ENCODE results near the gene SLC44A3. TPM values are rescaled to one million over a fixed set of nuclear protein-coding genes. Genes with fewer than 3 reads are reported as not detected.
"Not testable (repeated sequence)": the region's sequence is repeated elsewhere in the genome, so short reads cannot be mapped to it uniquely, and the experiment has no call there.

Gene SLC44A3
- total RNA-seq, 1 donor, result not detected

- no peak for DNase-seq (ENCODE audit: low read depth in 2 of 3, low spot score in 2 of 3)
Measured at GRCh38 chr1:94928293-94928939, 108.3 kb downstream of the SLC44A3 start.

DNA sequence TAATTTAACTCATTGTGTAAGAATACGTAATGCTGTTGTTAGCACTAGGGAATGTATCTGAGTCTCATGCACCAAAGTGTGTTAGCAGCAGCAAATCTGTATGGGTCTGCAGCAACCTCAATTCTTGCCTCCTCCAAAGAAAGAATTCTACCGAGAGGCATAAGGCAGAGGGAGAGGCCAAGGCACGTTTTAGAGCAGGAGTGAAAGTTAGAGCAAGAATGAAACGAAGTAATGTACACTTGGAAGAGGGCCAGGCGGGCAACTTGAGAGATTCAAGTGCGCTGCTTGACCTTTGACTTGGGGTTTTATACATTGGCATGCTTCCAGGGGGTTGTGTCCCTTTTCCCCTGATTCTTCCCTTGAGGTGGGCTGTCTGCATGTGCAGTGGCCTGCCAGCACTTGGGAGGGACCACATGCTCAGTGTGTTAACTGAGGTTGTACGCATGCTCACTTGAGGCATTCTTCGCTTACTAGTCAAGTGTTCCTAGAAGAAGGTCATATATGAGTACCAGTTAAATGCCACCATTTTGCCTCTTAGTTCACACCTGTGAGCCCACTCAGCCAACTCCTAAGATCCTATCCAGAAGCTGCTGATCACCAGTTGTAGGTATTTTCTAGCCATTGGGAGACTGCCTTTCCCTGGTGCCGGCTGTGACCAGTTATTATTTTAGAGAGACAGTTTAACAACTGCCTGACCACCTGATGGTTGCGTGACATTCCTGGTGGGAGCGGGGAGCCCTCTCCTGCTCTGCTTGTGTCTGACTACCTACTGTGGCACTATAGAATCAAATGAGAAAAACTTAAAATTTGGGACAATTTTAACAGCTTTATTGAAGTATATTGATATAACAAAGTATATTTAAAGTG lies 109.4 kb downstream of the SLC44A3 start:
- no peak for DNase-seq (ENCODE audit: low read depth in 2 of 3, low spot score in 2 of 3)

DNA sequence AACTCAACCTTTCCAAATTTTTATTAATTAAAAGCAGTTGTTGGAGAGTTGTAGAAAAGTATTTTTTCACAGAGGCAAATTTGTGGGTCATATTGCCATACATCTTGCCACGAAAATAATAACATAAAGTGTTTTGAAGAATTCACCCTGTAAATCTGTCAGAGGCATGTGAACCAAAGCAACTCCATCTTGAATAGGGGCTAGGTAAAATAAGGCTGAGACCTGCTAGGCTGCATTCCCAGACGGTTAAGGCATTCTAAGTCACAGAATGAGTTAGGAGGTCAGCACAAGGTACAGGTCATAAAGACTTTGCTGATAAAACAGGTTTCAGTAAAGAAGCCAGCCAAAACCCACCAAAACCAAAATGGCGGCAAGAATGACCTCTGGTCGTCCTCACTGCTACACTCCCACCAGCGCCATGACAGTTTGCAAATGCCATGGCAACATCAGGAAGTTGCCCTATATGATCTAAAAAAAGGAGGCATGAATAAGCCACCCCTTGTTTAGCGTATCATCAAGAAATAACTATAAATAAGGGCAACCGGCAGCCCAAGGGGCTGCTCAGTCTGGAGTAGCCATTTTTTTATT lies 111.2 kb downstream of the SLC44A3 start:
- no peak for DNase-seq (ENCODE audit: low read depth in 2 of 3, low spot score in 2 of 3)

- DNase-seq (ENCODE audit: low read depth in 2 of 3, low spot score in 2 of 3), result no peak
Measured at GRCh38 chr1:94934551-94934950, 114.4 kb downstream of the SLC44A3 start.

GRCh38 chr1:94935034-94935433 lies 114.9 kb downstream of the SLC44A3 start:
- DNase-seq (ENCODE audit: low read depth in 2 of 3, low spot score in 2 of 3), result no peak

GRCh38 chr1:94935476-94935875 lies 115.3 kb downstream of the SLC44A3 start:
- DNase-seq (ENCODE audit: low read depth in 2 of 3, low spot score in 2 of 3), result no peak

DNA sequence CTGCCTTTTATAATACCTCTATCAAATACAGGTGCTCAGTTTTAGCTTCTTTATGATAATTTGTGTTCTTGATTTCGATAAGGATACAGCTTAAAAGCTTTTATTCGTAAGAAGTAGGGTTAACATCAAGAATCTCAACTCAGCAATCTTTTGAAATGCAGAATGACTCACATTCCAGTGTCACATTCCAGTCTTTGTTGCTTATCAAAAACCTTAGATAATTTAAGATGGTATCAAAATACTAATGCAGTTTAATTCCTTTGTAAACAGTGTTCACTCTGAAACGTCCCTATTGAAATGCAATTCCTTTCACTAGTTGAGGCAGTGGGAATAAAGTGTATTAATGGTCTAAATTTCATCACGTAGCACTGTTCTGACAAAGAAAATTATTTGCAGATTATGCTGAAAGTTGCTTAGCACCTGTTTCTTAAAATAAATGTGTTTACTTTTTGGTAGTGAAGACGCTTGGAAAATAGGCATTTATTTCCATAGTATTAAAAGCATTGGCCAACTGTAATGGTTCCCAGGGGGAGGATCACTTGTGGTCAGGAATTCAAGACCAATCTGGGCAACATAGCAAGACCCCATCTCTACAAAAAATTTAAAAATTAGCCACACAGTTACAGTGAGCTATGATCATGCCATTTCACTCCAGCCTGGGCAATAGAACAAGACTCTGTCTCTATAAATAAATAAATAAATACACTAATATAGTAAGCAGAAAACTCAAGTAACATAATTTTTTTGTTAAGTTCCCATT lies 116.9 kb downstream of the SLC44A3 start:
- DNase-seq (ENCODE audit: low read depth in 2 of 3, low spot score in 2 of 3), result no peak

GRCh38 chr1:94937820-94938219 lies 117.7 kb downstream of the SLC44A3 start:
- DNase-seq (ENCODE audit: low read depth in 2 of 3, low spot score in 2 of 3), result no peak

GRCh38 chr1:94940738-94941137 lies 120.6 kb downstream of the SLC44A3 start:
- DNase-seq (ENCODE audit: low read depth in 2 of 3, low spot score in 2 of 3), result no peak

DNA sequence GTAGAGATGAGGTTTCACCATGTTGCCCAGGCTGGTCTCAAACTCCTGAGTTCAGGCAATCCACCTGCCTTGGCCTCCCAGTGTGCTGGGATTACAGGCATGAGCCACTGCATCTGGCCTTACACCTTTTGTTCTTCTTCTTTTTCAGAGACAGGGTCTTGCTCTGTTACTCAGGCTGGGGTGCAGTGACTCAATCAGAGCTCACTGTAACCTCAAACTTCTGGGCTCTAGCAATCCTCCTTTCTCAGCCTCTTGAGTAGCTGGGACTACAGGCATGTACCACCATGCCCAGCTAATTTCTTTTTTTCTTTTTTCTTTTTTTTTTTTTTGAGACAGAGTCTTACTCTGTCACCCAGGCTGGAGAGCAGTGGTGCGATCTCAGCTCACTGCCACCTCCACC lies 121.3 kb downstream of the SLC44A3 start:
- not testable (repeated sequence) for DNase-seq (ENCODE audit: low read depth in 2 of 3, low spot score in 2 of 3)

GRCh38 chr1:94942171-94943128 lies 122.3 kb downstream of the SLC44A3 start:
- no peak for DNase-seq (ENCODE audit: low read depth in 2 of 3, low spot score in 2 of 3)

Other genes starting within 250 kb of the SLC44A3 start
- 6.2 TPM for gene CNN3, start 106.8 kb downstream of the SLC44A3 start, total RNA-seq

Measured in hematopoietic multipotent progenitor cell (in vitro differentiated cells).